Activated naive CD8-positive, alpha-beta T cell treated with anti-CD3 and anti-CD28 coated beads, Interleukin-2, amount 50 U/mL, for 24 hours (primary cell): ENCODE measurements around the gene CD2.

Source experiments
- ATAC-seq: fragments of 150-1000 bp; cut with Tn5 transposase; one replicate; pipeline ENCODE4 v1.10.0; 2021
- DNase-seq: peaks from one replicate; pipeline ENCODE4 v3.0.0; 2021
- H3K27ac Mint-ChIP-seq: one replicate; pipeline ENCODE4 v1.8.0; 2021; ENCODE audit warnings: mild to moderate bottlenecking, mixed read lengths
- H3K27me3 Mint-ChIP-seq: one replicate; pipeline ENCODE4 v1.8.0; 2021; ENCODE audit warnings: mixed read lengths
- H3K36me3 Mint-ChIP-seq: one replicate; pipeline ENCODE4 v1.8.0; 2021; ENCODE audit warnings: low read depth, mixed read lengths
- H3K4me1 Mint-ChIP-seq: one replicate; pipeline ENCODE4 v1.8.0; 2021; ENCODE audit warnings: mixed read lengths
- H3K4me3 Mint-ChIP-seq: one replicate; pipeline ENCODE4 v1.8.0; 2021; ENCODE audit warnings: mild to moderate bottlenecking, moderate library complexity, mixed read lengths
- H3K9me3 Mint-ChIP-seq: one replicate; pipeline ENCODE4 v1.8.0; 2021; ENCODE audit warnings: mixed read lengths

The CD2 gene

DNA sequence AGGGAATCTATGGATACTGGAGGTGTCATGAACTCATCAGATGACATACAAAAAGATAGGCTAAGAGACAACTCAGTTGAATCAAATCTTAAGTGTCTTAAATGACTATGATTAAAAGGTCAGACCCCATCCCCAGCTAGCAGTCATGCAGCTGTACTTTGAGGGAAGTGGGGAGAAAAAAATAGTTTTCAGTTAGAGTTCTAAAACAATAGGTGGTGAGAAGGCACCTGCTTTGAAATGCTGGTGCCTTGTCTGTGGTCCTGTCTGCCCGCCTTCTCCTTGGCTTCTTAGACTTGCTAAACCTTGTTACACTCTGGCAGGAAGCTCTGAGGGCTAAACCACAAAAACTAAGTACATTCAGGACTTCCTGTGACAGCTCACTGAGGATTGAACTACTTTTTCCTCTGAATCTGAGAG, 15.3 kb downstream of the CD2 start:
- DNase-seq, result peak; percentile 64
- Mint-ChIP-seq H3K4me3 (peak overlapping the region; percentile 98), H3K36me3 (peaks cover 74% of the 10 kb centered on the region), H3K27ac (peak overlapping the region; percentile 99), H3K4me1 (peaks cover 93% of the 10 kb centered on the region), H3K9me3 (peaks cover 8% of the 10 kb centered on the region), H3K27me3 (peaks cover under 1% of the 10 kb centered on the region)
- ATAC-seq, result peak; percentile 67

DNA sequence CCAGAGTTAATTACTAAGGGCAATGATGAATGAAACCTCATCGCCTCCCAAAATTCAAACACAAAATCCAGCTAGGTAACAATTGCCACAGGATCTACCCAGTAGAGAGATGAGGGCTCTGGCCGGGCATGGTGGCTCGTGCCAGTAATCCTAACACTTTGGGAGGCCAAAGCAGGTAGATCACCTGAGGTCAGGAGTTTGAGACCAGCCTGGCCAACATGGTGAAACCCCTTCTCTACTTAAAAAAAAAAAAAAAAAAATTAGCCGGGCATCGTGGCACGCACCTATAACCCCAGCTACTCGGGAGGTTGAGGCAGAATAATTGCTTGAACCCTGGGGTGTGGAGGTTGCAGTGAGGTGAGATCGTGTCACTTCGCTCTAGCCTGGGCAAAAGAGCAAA, 15.8 kb downstream of the CD2 start:
- H3K36me3 Mint-ChIP-seq, result peaks cover 74% of the 10 kb centered on the region
- H3K27ac Mint-ChIP-seq, result peak overlapping the region; percentile 99
- H3K27me3 Mint-ChIP-seq, result no peaks in the 10 kb centered on the region
- H3K9me3 Mint-ChIP-seq, result peaks cover 8% of the 10 kb centered on the region
- ATAC-seq (no peak), DNase-seq (no peak)
- peak overlapping the region; percentile 98 for H3K4me3 Mint-ChIP-seq
- peaks cover 89% of the 10 kb centered on the region for H3K4me1 Mint-ChIP-seq

DNA sequence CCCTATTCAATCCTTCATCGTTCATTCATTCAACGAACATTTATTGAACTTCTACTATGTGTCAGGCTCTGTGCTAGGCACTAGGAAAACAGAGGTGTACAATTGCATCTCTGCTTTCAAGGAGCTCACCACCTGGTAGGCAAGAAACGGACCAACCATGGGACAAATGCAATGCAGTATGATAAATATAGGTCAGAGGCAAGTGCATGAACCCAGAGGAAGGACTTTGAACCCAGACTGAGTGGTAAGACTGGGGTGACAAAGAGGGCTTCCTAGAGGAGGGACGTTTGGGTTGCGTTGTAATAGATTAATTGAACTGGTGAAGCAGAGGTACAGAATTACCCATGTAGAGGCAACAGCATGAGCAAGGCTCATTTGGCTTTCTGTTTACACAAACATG, 16.4 kb downstream of the CD2 start:
- Mint-ChIP-seq H3K4me3 (peak overlapping the region; percentile 98), H3K36me3 (peaks cover 72% of the 10 kb centered on the region), H3K27ac (peak overlapping the region; percentile 99), H3K27me3 (no peaks in the 10 kb centered on the region), H3K9me3 (peaks cover 8% of the 10 kb centered on the region), H3K4me1 (peaks cover 83% of the 10 kb centered on the region)
- DNase-seq, result no peak
- no peak for ATAC-seq

DNA sequence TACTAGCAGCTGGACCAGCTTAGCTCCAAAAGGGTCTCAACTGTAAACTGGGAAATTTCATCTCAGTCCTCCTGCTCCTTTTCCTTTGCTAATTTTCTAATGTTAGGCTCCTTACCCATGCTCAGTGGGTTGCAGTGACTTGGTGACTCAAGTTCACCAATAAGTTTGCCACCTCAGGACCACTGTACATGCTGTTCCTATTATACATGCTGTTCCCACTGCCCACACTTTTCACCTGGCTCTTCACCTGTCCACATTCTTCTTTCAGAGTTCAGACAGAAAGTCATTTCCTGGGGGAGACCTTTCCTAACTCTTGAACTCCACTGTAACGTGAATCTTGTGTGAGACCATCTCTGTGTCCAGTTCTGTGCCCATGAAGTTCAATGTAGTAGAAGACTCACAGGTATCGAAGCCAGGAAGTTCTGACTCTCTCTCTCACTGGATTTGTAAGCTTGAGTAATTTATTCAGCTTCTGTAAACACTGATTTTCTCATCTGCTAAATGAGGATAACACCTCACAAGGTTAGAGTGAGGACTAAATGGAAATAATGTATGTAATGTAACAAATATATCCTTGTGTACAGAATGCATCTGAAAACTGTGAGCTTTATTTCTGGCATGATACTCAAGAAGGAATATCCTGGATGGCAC, 17.9 kb downstream of the CD2 start:
- Mint-ChIP-seq H3K4me3 (peak overlapping the region; percentile 98), H3K27me3 (no peaks in the 10 kb centered on the region)
- ATAC-seq, result no peak

DNA sequence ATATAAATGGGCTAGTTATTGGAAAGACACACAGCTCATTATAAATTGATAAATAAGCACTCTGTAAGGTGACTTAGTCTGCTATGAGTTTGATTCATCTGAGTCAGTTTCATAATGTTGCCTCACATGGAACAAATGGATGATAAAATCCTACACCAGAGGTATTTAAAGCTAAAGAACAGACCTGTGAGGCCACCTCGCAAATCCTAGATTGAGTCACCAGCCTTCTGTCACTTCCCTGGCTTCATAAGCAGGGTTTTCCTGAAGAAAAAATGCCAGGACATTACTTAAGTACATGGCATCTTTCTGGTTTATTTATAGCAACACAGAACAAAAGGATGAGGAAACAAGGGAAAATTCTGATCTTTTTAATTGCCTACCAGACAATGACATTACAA, 18.4 kb downstream of the CD2 start:
- ATAC-seq (peak; percentile 13), DNase-seq (no peak)
- Mint-ChIP-seq H3K27ac (peak overlapping the region; percentile 99), H3K4me3 (peak overlapping the region; percentile 98), H3K27me3 (no peaks in the 10 kb centered on the region), H3K9me3 (peaks cover 8% of the 10 kb centered on the region), H3K4me1 (peaks cover 76% of the 10 kb centered on the region), H3K36me3 (peaks cover 64% of the 10 kb centered on the region)

More for the DNA sequence above, 17.9 kb downstream of the CD2 start:
- no peak for DNase-seq
- peaks cover 8% of the 10 kb centered on the region for H3K9me3 Mint-ChIP-seq
- H3K27ac Mint-ChIP-seq, result peak overlapping the region; percentile 99
- H3K4me1 Mint-ChIP-seq, result peaks cover 76% of the 10 kb centered on the region
- peaks cover 67% of the 10 kb centered on the region for H3K36me3 Mint-ChIP-seq

DNA sequence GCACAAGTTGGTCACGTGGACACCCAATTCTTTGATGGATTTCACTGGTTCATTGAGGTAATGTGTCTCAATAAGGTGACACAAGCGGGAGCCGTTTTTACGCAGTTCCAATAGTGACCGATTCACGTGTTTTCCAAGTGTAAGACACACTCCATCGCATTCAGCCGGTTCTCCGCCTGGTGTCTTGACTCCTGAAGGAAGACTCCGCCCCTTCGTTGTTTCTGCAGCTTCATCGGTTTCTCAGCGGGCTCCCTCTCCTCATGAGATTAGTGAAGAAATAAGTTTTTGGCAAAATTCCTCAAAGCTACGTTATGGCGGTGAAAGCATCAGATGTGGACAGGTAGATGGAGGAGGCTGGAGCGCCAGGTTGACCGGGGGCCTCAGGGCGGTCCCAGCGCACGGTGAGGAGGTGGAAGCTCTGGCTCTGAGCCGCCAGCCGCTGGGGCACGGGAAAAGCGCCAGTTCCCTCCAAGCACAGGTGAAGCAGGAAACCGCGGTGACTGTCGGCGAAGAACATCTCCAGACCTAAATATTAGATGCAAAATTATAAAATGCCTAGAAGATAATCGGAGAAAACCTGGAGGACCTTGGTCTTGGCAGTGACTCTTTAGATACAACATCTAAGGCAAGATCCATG, 21.0 kb downstream of the CD2 start:
- Mint-ChIP-seq H3K27ac (peak overlapping the region; percentile 31), H3K9me3 (peaks cover 8% of the 10 kb centered on the region), H3K4me3 (peak overlapping the region; percentile 50), H3K27me3 (no peaks in the 10 kb centered on the region), H3K4me1 (peaks cover 63% of the 10 kb centered on the region), H3K36me3 (peaks cover 44% of the 10 kb centered on the region)
- ATAC-seq (no peak), DNase-seq (no peak)

DNA sequence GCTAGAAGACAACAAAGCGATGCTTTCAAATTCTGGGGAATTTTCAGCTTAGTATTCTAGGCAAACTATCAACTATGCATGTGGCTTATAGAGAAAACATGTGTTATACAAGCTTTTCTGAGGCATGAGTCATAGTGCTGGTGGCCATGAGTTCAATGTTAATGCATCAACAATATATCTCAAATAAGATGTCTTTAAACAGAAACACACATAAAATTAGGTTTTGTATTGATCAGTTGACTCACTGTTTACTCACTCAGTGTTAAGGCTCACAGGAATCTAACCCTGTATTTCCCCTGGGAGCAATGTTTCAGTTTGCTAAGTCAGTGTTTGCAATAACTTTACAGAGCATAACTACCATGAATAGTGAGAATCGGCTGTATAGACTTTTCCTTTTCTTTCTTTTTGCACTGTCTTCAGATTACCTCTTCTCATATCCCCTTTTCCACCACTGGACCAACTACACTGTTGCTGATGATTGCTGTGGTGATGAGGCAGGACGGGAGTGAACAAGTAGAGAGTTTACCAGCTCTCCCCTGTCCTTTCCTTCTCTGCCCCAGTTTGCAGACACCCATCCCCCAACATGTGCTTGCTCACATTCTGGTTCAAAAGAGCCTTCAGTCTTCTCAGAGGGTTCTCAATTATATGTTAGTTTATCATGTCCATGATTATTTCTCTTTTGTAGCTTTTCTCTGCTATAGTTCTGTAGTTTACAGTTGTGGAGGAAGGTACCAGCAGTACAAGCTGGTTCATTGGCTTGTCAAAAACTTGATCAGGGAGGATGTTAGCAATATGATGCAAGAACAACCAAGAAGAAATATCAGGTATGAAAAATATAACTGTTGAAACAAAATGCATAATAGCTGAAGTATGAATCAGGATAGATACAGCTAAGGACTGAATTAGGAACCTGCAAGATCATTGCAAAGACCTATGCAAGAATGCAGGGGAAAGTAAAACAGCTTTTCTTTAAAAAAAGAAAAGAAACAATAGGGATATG, 23.9 kb downstream of the CD2 start:
- Mint-ChIP-seq H3K9me3 (peaks cover 6% of the 10 kb centered on the region), H3K27me3 (no peaks in the 10 kb centered on the region), H3K4me3 (no peak overlapping the region), H3K4me1 (peaks cover 34% of the 10 kb centered on the region), H3K27ac (peak overlapping the region; percentile 67), H3K36me3 (peaks cover 38% of the 10 kb centered on the region)
- DNase-seq (no peak), ATAC-seq (peak; percentile 54)

DNA sequence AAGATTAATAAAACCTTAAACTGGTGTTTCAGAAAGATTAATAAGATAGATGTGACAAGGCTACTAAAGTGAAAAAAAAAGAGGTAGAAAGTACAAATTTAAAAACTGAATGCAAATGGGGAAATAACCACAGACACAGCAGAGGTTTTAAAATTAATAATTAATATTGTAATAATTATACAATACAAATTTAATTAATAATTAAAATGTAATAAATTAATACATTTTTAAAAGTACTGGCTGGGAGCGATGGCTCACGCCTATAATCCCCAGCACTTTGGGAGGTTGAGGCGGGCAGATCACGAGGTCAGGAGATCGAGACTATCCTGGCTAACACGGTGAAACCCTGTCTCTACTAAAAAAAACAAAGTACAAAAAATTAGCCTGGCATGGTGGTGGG, 26.8 kb downstream of the CD2 start:
- Mint-ChIP-seq H3K27ac (no peak overlapping the region), H3K27me3 (no peaks in the 10 kb centered on the region), H3K4me1 (peaks cover 29% of the 10 kb centered on the region), H3K9me3 (peaks cover 4% of the 10 kb centered on the region), H3K36me3 (peaks cover 19% of the 10 kb centered on the region), H3K4me3 (no peak overlapping the region)
- no peak for ATAC-seq
- DNase-seq, result no peak

DNA sequence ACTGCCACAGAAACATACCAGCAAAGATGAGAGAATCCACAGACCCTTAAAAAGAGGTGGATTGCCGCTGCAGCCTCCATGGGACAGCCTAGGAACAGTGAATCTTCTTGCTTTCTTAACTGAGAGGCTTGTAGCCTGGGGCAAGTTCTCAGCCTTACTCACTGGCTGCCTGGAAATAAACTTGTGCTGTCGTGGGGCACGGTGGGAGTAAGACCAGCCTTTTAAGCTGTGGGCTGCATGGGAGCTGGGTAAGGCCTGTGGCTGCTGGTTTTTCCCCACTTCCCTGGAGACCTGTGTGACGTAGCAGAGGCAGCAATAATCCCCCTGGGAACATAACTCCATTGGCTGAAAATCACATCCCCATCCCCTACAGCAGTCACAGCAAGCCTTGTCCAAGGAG, 30.8 kb downstream of the CD2 start:
- ATAC-seq (no peak), DNase-seq (no peak)
- Mint-ChIP-seq H3K4me3 (no peak overlapping the region), H3K4me1 (peaks cover 15% of the 10 kb centered on the region), H3K27me3 (no peaks in the 10 kb centered on the region), H3K36me3 (peaks cover 12% of the 10 kb centered on the region), H3K27ac (no peak overlapping the region), H3K9me3 (peaks cover 17% of the 10 kb centered on the region)

DNA sequence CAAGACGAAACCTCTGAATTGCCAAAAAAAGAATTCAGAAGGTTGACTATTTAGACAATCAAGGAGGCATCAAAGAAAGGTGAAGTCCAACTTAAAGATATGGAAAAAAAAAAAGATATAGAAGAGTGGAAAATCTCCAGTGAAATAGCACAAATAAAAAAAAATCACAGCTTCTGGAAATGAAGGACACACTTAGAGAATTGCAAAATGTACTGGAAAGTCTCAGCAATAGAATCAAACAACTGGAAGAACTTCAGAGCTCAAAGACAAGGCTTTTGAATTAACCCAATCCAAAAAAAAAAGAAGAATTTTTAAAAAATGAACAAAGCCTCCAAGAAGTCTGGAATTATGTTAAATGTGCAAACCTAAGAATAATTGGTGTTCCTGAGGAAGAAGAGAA, 31.8 kb downstream of the CD2 start:
- no peak for DNase-seq
- H3K4me1 Mint-ChIP-seq, result peaks cover 21% of the 10 kb centered on the region
- peaks cover 22% of the 10 kb centered on the region for H3K9me3 Mint-ChIP-seq
- H3K27ac Mint-ChIP-seq, result no peak overlapping the region
- H3K36me3 Mint-ChIP-seq, result peaks cover 9% of the 10 kb centered on the region
- no peaks in the 10 kb centered on the region for H3K27me3 Mint-ChIP-seq
- ATAC-seq, result no peak
- no peak overlapping the region for H3K4me3 Mint-ChIP-seq

DNA sequence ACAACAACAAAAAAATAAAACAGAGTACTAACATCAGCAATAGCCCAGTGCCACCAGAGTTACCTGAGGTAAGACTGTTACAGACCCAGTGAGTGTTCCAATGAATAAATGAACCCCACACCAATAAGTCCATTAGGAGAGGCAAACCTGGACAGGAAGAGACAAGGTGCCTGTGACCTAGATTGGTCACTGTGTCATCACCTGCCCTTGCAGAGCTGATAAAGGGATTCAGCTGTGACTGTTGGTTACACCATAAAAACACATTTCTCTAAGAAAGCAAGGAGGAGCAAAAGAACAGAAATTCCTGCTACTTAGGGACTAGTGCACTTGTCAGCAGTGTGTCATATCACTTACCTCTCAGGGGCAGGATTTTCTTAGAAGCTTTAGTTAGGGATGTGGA, 37.5 kb downstream of the CD2 start:
- Mint-ChIP-seq H3K9me3 (peaks cover 13% of the 10 kb centered on the region), H3K27me3 (no peaks in the 10 kb centered on the region), H3K36me3 (peaks cover 13% of the 10 kb centered on the region), H3K4me1 (peaks cover 44% of the 10 kb centered on the region), H3K27ac (no peak overlapping the region), H3K4me3 (no peak overlapping the region)
- no peak for DNase-seq
- no peak for ATAC-seq

DNA sequence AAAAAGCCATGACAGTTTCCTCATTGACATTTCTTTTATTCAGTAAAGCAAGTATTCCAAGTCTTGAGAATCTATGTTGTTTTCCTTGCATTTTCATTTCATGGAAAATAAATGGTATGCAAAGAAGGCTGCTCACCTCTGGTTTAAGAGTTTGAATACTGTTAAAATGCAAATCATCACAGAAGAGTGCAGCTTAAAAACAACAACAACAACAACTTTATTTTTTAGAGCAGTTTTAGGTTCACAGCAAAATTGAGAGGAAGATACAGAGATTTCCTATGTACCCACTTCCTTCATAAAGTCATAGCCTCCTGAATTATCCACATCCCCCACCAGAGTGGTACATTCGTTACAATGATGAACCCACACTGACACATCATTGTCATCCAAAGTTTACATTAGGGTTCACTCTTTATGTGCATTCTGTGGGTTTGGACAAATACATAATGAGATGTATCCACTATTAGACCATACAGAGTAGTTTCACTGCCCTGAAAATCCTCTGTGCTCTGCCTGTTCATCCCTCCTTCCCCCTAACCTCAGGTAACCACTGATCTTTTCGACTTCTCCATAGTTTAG, 39.2 kb downstream of the CD2 start:
- Mint-ChIP-seq H3K27ac (no peak overlapping the region), H3K36me3 (peaks cover 26% of the 10 kb centered on the region), H3K27me3 (no peaks in the 10 kb centered on the region), H3K4me1 (peaks cover 56% of the 10 kb centered on the region), H3K4me3 (no peak overlapping the region), H3K9me3 (peaks cover 9% of the 10 kb centered on the region)
- DNase-seq (no peak), ATAC-seq (no peak)

DNA sequence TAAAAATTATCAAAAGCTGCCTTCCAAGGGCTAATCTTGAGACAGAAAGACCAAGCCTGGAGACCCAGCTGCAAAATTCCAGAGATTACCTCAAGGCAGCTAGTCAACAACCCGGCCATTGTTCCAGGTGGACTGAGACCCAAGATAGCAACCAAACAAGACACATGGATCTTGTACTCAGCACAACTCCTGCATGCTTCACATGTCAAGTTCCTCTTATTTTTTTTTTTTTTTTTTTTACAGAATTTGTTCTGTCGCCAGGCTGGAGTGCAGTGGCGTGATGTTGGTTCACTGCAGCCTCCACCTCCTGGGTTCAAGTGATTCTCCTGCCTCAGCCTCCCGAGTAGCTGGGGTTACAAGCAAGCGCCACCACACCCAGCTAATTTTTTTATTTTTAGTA, 40.1 kb downstream of the CD2 start:
- H3K4me1 Mint-ChIP-seq, result peaks cover 58% of the 10 kb centered on the region
- peaks cover 9% of the 10 kb centered on the region for H3K9me3 Mint-ChIP-seq
- no peaks in the 10 kb centered on the region for H3K27me3 Mint-ChIP-seq
- no peak overlapping the region for H3K4me3 Mint-ChIP-seq
- no peak overlapping the region for H3K27ac Mint-ChIP-seq
- DNase-seq (no peak), ATAC-seq (no peak)
- H3K36me3 Mint-ChIP-seq, result peaks cover 34% of the 10 kb centered on the region

DNA sequence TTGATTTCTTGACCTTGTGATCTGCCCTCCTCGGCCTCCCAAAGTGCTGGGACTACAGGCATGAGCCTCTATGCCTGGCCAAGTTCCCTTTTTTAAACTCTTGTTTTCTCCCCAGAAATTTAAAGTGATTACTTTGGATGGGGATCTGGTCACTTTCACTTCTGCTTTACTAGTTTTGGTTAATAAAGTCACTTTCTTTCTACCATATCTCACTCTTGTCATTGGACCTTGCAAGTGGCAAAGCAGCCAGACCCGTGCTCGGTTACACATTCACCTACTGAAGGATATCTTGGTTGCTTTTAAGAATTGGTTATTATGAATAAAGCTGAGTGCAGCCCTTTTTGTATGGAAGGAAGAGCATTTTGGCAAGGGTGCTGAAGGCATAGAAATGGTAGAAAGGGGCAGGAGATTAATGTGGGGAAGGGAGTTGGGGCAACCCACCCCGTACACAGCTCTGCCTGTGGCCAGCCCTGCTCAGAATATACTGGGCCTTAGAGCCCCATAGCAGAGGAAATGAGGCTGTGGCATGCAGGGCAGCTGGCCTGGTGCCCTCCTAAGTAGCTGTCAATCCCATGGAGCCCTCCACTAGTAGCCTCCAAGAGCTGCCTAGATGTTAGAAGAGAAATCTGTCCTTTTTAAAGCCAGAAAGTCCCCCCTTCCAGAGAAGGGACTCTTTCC, 40.7 kb downstream of the CD2 start:
- H3K4me3 Mint-ChIP-seq, result no peak overlapping the region
- H3K9me3 Mint-ChIP-seq, result peaks cover 6% of the 10 kb centered on the region
- no peak for DNase-seq
- peak; percentile 26 for ATAC-seq
- no peak overlapping the region for H3K27ac Mint-ChIP-seq
- H3K4me1 Mint-ChIP-seq, result peaks cover 60% of the 10 kb centered on the region
- peaks cover 39% of the 10 kb centered on the region for H3K36me3 Mint-ChIP-seq
- no peaks in the 10 kb centered on the region for H3K27me3 Mint-ChIP-seq
